Cardiac muscle cell (in vitro differentiated cells and primary cell): ENCODE data around the gene IGF2BP2. TPM values are rescaled to one million over a fixed set of nuclear protein-coding genes. Genes with fewer than 3 reads are reported as not detected.
A peak's percentile ranks its signal among the peaks of the same experiment; 100 is the strongest.

Experiments used
- DNase-seq, 2 donors: peaks; one replicate each; pipeline versions ENCODE4 v3.0.0 to v3.0.0-alpha.2; 2010 to 2017; ENCODE audit warnings: low read depth in 1 of 2, low spot score in 1 of 2
- H3K27ac ChIP-seq: fragments of 200-600 bp; sonication (generic); 2 replicates; pipeline ENCODE4 v1.5.1; 2016
- H3K27me3 ChIP-seq: fragments of 200-600 bp; sonication (generic); 2 replicates; pipeline ENCODE4 v1.6.0; 2016; ENCODE audit warnings: control low read depth
- H3K36me3 ChIP-seq: fragments of 200-600 bp; sonication (generic); 2 replicates; pipeline ENCODE4 v1.5.1; 2016; ENCODE audit warnings: control low read depth
- H3K4me1 ChIP-seq: fragments of 200-600 bp; sonication (generic); 2 replicates; pipeline ENCODE4 v1.8.1; 2017; ENCODE audit warnings: low read depth, mild to moderate bottlenecking, mixed run types
- H3K4me3 ChIP-seq: fragments of 200-600 bp; sonication (generic); 2 replicates; pipeline ENCODE4 v1.5.1; 2016; ENCODE audit warnings: mild to moderate bottlenecking
- H3K9me3 ChIP-seq: fragments of 200-600 bp; sonication (generic); 2 replicates; pipeline ENCODE4 v1.5.1; 2017; ENCODE audit warnings: low read depth, mild to moderate bottlenecking, control low read depth
- CTCF ChIP-seq: IDR thresholded peaks from 2 replicates; pipeline ENCODE4 v1.5.1; 2012; ENCODE audit warnings: low read depth, mild to moderate bottlenecking, low read length
- polyA plus RNA-seq: library from polyadenylated mRNA; unstranded; fragments of >200 nt; fragmentation: Nextera tagmentation; extraction: Ambion mirVana; gene quantifications from 2 replicates; pipeline ENCODE4 v1.2.1, GENCODE V29; 2016
- total RNA-seq: library from RNA; depleted of rRNA; stranded (reverse); fragments of >200 nt; gene quantifications from 2 replicates; pipeline ENCODE4 v1.2.3, GENCODE V29; 2016

IGF2BP2 gene
- total and polyA plus RNA-seq, 2 experiments from 2014 or later: 119 to 129 TPM

- Histone ChIP-seq H3K27me3 (no peaks in the 10 kb centered on the region), H3K36me3 (no peaks in the 10 kb centered on the region), H3K9me3 (no peaks in the 10 kb centered on the region), H3K4me1 (peaks cover 24% of the 10 kb centered on the region), H3K27ac (no peak overlapping the region), H3K4me3 (no peak overlapping the region)
- no peak for TF ChIP-seq CTCF
- no peak for DNase-seq
Observed at GRCh38 chr3:185754920-185755319, 69.9 kb downstream of the IGF2BP2 start.

- no peak for TF ChIP-seq CTCF
- peaks cover 12% of the 10 kb centered on the region for H3K4me1 ChIP-seq
- DNase-seq: no peak
- no peaks in the 10 kb centered on the region for H3K36me3 ChIP-seq
- no peak overlapping the region for H3K27ac ChIP-seq
- no peak overlapping the region for H3K4me3 ChIP-seq
- H3K9me3 ChIP-seq: no peaks in the 10 kb centered on the region
- no peaks in the 10 kb centered on the region for H3K27me3 ChIP-seq
Observed at GRCh38 chr3:185753354-185753753, 71.5 kb downstream of the IGF2BP2 start.

- no peaks in the 10 kb centered on the region for H3K36me3 ChIP-seq
- no peak for TF ChIP-seq CTCF
- no peak overlapping the region for H3K4me3 ChIP-seq
- no peak overlapping the region for H3K27ac ChIP-seq
- H3K4me1 ChIP-seq: peaks cover 14% of the 10 kb centered on the region
- H3K27me3 ChIP-seq: no peaks in the 10 kb centered on the region
- H3K9me3 ChIP-seq: no peaks in the 10 kb centered on the region
- no peak for DNase-seq
Observed at GRCh38 chr3:185750702-185751101, 74.1 kb downstream of the IGF2BP2 start.

DNA sequence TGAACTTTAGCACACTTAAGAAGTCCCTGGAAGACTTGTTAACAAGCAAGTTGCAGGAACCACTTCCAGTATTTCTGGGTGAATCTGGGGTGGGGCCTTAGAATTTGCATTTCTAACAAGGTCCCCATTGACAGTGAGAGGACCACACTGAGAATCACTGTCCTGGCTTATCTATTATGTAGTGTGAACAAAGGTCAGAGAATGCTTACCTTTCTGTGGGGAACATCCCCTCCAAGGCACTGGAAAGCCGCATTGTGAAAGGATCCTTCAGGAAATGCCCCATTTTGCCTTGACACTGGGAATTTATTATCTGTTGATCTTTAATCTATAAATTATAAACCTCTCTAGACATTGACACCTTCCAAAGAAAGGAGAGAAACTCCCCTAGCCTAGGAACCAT lies 74.8 kb downstream of the IGF2BP2 start:
- Histone ChIP-seq H3K27me3 (no peaks in the 10 kb centered on the region), H3K4me3 (no peak overlapping the region), H3K27ac (no peak overlapping the region), H3K9me3 (no peaks in the 10 kb centered on the region), H3K36me3 (no peaks in the 10 kb centered on the region), H3K4me1 (peaks cover 20% of the 10 kb centered on the region)
- DNase-seq: no peak
- no peak for TF ChIP-seq CTCF

- H3K27ac ChIP-seq: peak overlapping the region; percentile 57
- DNase-seq: no peak
Observed at GRCh38 chr3:185746470-185746869, 78.4 kb downstream of the IGF2BP2 start.

More at GRCh38 chr3:185746470-185746869, 78.4 kb downstream of the IGF2BP2 start:
- Histone ChIP-seq H3K27me3 (no peaks in the 10 kb centered on the region), H3K4me1 (peaks cover 27% of the 10 kb centered on the region), H3K36me3 (no peaks in the 10 kb centered on the region), H3K4me3 (no peak overlapping the region), H3K9me3 (no peaks in the 10 kb centered on the region)
- TF ChIP-seq CTCF: no peak
